ENCODE data around the gene AP2B1.

Gene AP2B1

GRCh38 chr17:35732806-35733136 is 145.6 kb downstream of the AP2B1 start:
- no peak overlapping the region for H3K9ac ChIP-seq (ENCODE audit: low read length)

GRCh38 chr17:35733366-35733765 is 146.2 kb downstream of the AP2B1 start:
- no peak overlapping the region for H3K4me3 ChIP-seq (ENCODE audit: low read length)
- H3K27me3 ChIP-seq (ENCODE audit: control insufficient read depth, insufficient read depth, low read length), result peaks cover 10% of the 10 kb centered on the region
- no peaks in the 10 kb centered on the region for H3K9me3 ChIP-seq (ENCODE audit: control insufficient read depth, low read depth, low read length)
- peaks cover 11% of the 10 kb centered on the region for H3K4me1 ChIP-seq (ENCODE audit: control insufficient read depth, low read depth, low read length)
- no peak overlapping the region for H3K9ac ChIP-seq (ENCODE audit: low read length)
- H3K36me3 ChIP-seq (ENCODE audit: control insufficient read depth, low read depth, low read length), result no peaks in the 10 kb centered on the region
- no peak overlapping the region for H3K27ac ChIP-seq (ENCODE audit: low read length)

More at GRCh38 chr17:35732806-35733136, 145.6 kb downstream of the AP2B1 start:
- no peaks in the 10 kb centered on the region for H3K36me3 ChIP-seq (ENCODE audit: control insufficient read depth, low read depth, low read length)
- H3K4me3 ChIP-seq (ENCODE audit: low read length), result peak overlapping the region; percentile 65
- H3K27ac ChIP-seq (ENCODE audit: low read length), result no peak overlapping the region
- peaks cover 11% of the 10 kb centered on the region for H3K4me1 ChIP-seq (ENCODE audit: control insufficient read depth, low read depth, low read length)
- H3K9me3 ChIP-seq (ENCODE audit: control insufficient read depth, low read depth, low read length), result no peaks in the 10 kb centered on the region
- peaks cover 8% of the 10 kb centered on the region for H3K27me3 ChIP-seq (ENCODE audit: control insufficient read depth, insufficient read depth, low read length)

GRCh38 chr17:35734396-35734795 is 147.3 kb downstream of the AP2B1 start:
- H3K9me3 ChIP-seq (ENCODE audit: control insufficient read depth, low read depth, low read length), result no peaks in the 10 kb centered on the region
- no peak overlapping the region for H3K9ac ChIP-seq (ENCODE audit: low read length)
- H3K4me3 ChIP-seq (ENCODE audit: low read length), result no peak overlapping the region
- no peaks in the 10 kb centered on the region for H3K36me3 ChIP-seq (ENCODE audit: control insufficient read depth, low read depth, low read length)
- peaks cover 20% of the 10 kb centered on the region for H3K27me3 ChIP-seq (ENCODE audit: control insufficient read depth, insufficient read depth, low read length)
- H3K4me1 ChIP-seq (ENCODE audit: control insufficient read depth, low read depth, low read length), result peaks cover 9% of the 10 kb centered on the region
- H3K27ac ChIP-seq (ENCODE audit: low read length), result no peak overlapping the region

GRCh38 chr17:35735036-35735805 is 148.1 kb downstream of the AP2B1 start:
- Histone ChIP-seq H3K36me3 (ENCODE audit: control insufficient read depth, low read depth, low read length) (no peaks in the 10 kb centered on the region), H3K9me3 (ENCODE audit: control insufficient read depth, low read depth, low read length) (no peaks in the 10 kb centered on the region), H3K4me3 (ENCODE audit: low read length) (no peak overlapping the region), H3K27ac (ENCODE audit: low read length) (no peak overlapping the region), H3K27me3 (ENCODE audit: control insufficient read depth, insufficient read depth, low read length) (peaks cover 28% of the 10 kb centered on the region), H3K4me1 (ENCODE audit: control insufficient read depth, low read depth, low read length) (peaks cover 4% of the 10 kb centered on the region), H3K9ac (ENCODE audit: low read length) (no peak overlapping the region)

- H3K9ac ChIP-seq (ENCODE audit: low read length), result no peak overlapping the region
These were observed 149.1 kb downstream of the AP2B1 start for GRCh38 chr17:35736236-35736635.

GRCh38 chr17:35738519-35739133 is 151.5 kb downstream of the AP2B1 start:
- Histone ChIP-seq H3K9me3 (ENCODE audit: control insufficient read depth, low read depth, low read length) (no peaks in the 10 kb centered on the region), H3K27ac (ENCODE audit: low read length) (no peak overlapping the region), H3K4me3 (ENCODE audit: low read length) (no peak overlapping the region), H3K36me3 (ENCODE audit: control insufficient read depth, low read depth, low read length) (no peaks in the 10 kb centered on the region), H3K27me3 (ENCODE audit: control insufficient read depth, insufficient read depth, low read length) (peaks cover 49% of the 10 kb centered on the region), H3K9ac (ENCODE audit: low read length) (no peak overlapping the region), H3K4me1 (ENCODE audit: control insufficient read depth, low read depth, low read length) (no peaks in the 10 kb centered on the region)

More at GRCh38 chr17:35736236-35736635, 149.1 kb downstream of the AP2B1 start:
- no peaks in the 10 kb centered on the region for H3K36me3 ChIP-seq (ENCODE audit: control insufficient read depth, low read depth, low read length)
- H3K27me3 ChIP-seq (ENCODE audit: control insufficient read depth, insufficient read depth, low read length), result peaks cover 34% of the 10 kb centered on the region
- no peak overlapping the region for H3K4me3 ChIP-seq (ENCODE audit: low read length)
- no peak overlapping the region for H3K27ac ChIP-seq (ENCODE audit: low read length)
- peaks cover under 1% of the 10 kb centered on the region for H3K4me1 ChIP-seq (ENCODE audit: control insufficient read depth, low read depth, low read length)
- no peaks in the 10 kb centered on the region for H3K9me3 ChIP-seq (ENCODE audit: control insufficient read depth, low read depth, low read length)

GRCh38 chr17:35740216-35740615 is 153.1 kb downstream of the AP2B1 start:
- H3K9me3 ChIP-seq (ENCODE audit: control insufficient read depth, low read depth, low read length), result no peaks in the 10 kb centered on the region
- no peak overlapping the region for H3K27ac ChIP-seq (ENCODE audit: low read length)
- H3K9ac ChIP-seq (ENCODE audit: low read length), result no peak overlapping the region
- no peaks in the 10 kb centered on the region for H3K4me1 ChIP-seq (ENCODE audit: control insufficient read depth, low read depth, low read length)
- H3K36me3 ChIP-seq (ENCODE audit: control insufficient read depth, low read depth, low read length), result no peaks in the 10 kb centered on the region
- peaks cover 49% of the 10 kb centered on the region for H3K27me3 ChIP-seq (ENCODE audit: control insufficient read depth, insufficient read depth, low read length)
- no peak overlapping the region for H3K4me3 ChIP-seq (ENCODE audit: low read length)

GRCh38 chr17:35740997-35741931 is 154.1 kb downstream of the AP2B1 start:
- Histone ChIP-seq H3K27me3 (ENCODE audit: control insufficient read depth, insufficient read depth, low read length) (peaks cover 49% of the 10 kb centered on the region), H3K9me3 (ENCODE audit: control insufficient read depth, low read depth, low read length) (no peaks in the 10 kb centered on the region), H3K4me1 (ENCODE audit: control insufficient read depth, low read depth, low read length) (no peaks in the 10 kb centered on the region), H3K4me3 (ENCODE audit: low read length) (peak overlapping the region; percentile 31), H3K27ac (ENCODE audit: low read length) (no peak overlapping the region), H3K36me3 (ENCODE audit: control insufficient read depth, low read depth, low read length) (no peaks in the 10 kb centered on the region), H3K9ac (ENCODE audit: low read length) (no peak overlapping the region)

- Histone ChIP-seq H3K9me3 (ENCODE audit: control insufficient read depth, low read depth, low read length) (no peaks in the 10 kb centered on the region), H3K27me3 (ENCODE audit: control insufficient read depth, insufficient read depth, low read length) (peaks cover 49% of the 10 kb centered on the region), H3K36me3 (ENCODE audit: control insufficient read depth, low read depth, low read length) (no peaks in the 10 kb centered on the region), H3K27ac (ENCODE audit: low read length) (no peak overlapping the region), H3K4me1 (ENCODE audit: control insufficient read depth, low read depth, low read length) (no peaks in the 10 kb centered on the region), H3K9ac (ENCODE audit: low read length) (no peak overlapping the region), H3K4me3 (ENCODE audit: low read length) (no peak overlapping the region)
These were observed 155.4 kb downstream of the AP2B1 start for GRCh38 chr17:35742496-35742895.

- no peaks in the 10 kb centered on the region for H3K9me3 ChIP-seq (ENCODE audit: control insufficient read depth, low read depth, low read length)
- peaks cover 49% of the 10 kb centered on the region for H3K27me3 ChIP-seq (ENCODE audit: control insufficient read depth, insufficient read depth, low read length)
- H3K4me3 ChIP-seq (ENCODE audit: low read length), result no peak overlapping the region
- H3K9ac ChIP-seq (ENCODE audit: low read length), result no peak overlapping the region
- H3K36me3 ChIP-seq (ENCODE audit: control insufficient read depth, low read depth, low read length), result no peaks in the 10 kb centered on the region
- H3K27ac ChIP-seq (ENCODE audit: low read length), result no peak overlapping the region
- no peaks in the 10 kb centered on the region for H3K4me1 ChIP-seq (ENCODE audit: control insufficient read depth, low read depth, low read length)
These were observed 155.9 kb downstream of the AP2B1 start for GRCh38 chr17:35742896-35743477.
